ENCODE measurements around the gene CLCF1.

CLCF1 gene

DNA sequence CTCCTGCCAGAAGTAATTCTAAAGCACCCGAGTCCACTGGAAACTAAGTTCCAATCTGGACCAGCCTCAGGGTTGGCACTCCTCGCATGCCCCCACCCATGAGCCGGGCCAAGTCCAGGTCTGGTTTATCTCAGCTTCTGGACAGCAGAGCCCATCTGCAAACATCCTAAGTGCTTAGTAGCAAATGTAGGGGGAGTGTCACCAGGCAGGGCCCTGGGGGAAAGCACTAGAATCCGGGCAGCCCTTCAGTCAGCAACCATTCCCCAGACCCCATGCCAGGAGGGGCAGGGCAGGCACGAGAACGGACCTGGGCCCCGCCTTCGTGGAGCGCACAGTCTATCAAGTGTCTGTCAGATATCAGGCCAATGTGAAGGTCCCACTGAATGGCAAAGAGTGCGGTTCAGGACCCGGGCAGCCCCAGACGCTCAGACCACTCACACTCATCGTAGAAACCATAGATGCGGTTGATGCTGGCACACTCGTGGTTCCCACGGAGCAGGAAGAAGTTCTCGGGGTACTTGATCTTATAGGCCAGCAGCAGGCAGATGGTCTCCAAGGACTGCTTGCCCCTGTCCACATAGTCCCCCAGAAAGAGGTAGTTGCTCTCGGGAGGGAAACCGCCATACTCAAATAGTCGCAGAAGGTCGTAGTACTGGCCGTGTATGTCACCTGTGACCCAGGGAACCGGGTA is 27.0 kb upstream of the CLCF1 start:
- TF ChIP-seq, protein P1, sequence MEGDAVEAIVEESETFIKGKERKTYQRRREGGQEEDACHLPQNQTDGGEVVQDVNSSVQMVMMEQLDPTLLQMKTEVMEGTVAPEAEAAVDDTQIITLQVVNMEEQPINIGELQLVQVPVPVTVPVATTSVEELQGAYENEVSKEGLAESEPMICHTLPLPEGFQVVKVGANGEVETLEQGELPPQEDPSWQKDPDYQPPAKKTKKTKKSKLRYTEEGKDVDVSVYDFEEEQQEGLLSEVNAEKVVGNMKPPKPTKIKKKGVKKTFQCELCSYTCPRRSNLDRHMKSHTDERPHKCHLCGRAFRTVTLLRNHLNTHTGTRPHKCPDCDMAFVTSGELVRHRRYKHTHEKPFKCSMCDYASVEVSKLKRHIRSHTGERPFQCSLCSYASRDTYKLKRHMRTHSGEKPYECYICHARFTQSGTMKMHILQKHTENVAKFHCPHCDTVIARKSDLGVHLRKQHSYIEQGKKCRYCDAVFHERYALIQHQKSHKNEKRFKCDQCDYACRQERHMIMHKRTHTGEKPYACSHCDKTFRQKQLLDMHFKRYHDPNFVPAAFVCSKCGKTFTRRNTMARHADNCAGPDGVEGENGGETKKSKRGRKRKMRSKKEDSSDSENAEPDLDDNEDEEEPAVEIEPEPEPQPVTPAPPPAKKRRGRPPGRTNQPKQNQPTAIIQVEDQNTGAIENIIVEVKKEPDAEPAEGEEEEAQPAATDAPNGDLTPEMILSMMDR (IDR thresholded peaks at IDR 0.05): no peak

DNA sequence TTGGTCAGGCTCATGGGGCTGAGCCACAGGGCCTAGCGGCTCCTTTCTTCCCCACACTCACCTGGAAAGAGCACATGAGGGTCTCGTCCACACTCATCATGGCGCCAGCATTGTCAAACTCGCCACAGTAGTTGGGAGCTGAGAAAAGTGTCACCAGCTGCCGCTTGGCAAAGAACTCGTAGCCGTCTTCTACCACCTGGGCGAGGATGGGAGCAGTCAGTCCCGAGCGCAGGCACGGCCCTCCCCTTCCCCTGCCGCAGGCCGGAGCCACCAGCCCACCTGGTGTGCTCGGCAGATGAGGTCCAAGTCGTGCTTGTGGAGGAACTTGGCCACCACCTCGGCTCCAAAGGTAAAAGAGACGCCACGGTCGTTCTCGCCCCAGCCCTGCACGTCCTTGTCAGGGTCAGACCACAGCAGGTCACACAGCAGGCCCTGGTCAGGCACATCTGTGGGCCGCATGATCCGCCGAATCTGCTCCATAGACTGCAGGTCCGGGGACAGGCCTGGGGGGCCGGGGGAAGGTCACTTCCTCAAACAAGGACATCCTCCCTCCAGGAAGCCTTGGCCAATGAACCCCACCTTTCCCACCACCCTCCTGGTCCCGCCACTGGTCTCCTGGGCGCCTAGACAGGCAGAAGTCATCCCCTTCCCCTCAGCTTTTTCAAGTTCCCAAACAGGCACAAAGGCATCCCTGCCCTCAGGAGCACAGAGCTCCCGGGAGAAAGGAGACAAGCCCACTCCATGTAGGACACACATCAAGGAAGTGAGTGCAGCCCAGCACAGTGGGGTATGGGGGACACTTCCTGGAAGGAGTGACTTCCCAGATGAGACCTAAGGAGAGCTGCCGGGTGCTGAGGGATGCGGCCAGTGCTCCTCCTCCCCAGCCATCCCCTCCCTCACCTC is 25.5 kb upstream of the CLCF1 start:
- TF ChIP-seq, protein P1 (IDR thresholded peaks at IDR 0.05): no peak

DNA sequence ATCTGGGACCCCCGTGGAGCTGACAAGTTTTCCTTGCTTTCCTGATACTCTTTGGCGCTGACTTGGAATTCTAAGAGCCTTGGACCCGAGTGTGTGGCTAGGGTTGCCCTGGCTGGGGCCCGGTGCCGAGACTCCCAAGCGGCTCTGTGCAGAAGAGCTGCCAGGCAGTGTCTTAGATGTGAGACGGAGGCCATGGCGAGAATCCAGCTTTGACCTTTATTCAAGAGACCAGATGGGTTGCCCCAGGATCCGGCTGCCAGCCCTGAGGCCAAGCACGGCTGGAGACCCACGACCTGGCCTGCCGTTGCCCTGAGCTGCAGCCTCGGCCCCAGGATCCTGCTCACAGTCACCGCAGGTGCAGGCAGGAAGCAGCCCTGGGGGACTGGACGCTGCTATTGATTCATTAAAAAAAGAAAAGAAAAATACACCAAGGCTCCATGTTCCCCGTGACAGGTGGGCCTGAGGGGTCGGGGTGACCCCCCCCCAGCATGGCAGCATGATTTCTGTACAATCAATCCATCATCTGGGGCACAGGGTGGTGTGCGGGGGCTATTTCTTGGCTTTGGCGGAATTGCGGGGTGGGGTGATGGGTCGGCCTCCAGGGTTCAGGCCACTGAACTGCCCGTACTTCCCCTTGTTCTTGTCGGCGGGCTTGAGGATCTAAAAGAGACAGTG is 24.7 kb upstream of the CLCF1 start:
- TF ChIP-seq, protein P1 (IDR thresholded peaks at IDR 0.05): no peak

DNA sequence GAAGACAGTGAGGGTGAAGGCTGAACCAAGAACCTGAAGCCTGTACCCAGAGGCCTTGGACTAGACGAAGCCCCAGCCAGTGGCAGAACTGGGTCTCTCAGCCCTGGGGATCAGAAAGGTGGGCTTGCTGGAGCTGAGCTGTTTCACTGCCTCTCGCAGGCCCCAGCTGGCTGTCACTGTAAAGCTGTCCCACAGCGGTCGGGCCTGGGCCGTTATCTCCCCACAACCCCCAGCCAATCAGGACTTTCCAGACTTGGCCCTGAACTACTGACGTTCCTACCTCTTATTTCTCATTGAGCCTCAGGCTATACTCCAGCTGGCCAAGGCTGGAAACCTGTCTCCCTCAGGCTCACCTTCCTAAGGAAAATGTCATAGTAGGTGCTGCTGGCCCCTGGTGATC is 24.1 kb upstream of the CLCF1 start:
- TF ChIP-seq, protein P1 (IDR thresholded peaks at IDR 0.05): no peak

DNA sequence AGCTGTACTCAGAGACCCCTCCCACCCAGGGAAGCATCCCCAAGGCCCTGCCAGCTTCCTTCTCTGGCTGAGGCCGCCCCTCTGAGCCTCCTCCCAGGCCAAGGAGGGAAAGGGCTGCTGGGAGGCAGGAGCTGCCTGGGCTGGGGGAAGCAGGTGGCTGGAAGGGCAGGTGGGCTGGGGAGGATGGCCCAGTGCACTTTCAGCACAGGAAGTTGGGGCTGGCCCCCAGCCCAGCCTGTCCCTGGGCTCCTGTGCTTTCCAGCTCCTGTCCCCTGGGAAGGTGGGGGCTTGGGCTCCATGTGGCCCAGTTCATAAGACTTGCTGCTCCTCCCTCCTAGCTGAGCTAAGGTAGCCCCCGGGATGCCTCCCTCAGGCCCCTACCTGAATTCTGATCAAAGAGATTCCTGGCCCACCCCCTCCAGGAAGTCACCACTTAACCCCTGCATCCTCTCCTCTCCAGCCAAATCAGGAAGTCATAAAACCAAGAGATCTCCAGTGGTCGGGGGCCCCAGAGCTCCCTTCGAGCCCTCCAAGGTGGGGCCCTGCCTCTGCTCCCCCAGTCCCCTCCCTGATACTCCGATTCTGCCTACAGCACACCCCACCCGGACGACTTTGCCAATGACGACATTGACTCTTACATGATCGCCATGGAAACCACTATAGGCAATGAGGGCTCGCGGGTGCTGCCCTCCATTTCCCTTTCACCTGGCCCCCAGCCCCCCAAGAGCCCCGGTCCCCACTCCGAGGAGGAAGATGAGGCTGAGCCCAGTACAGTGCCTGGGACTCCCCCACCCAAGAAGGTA is 23.4 kb upstream of the CLCF1 start:
- TF ChIP-seq, protein P1 (IDR thresholded peaks at IDR 0.05): no peak

DNA sequence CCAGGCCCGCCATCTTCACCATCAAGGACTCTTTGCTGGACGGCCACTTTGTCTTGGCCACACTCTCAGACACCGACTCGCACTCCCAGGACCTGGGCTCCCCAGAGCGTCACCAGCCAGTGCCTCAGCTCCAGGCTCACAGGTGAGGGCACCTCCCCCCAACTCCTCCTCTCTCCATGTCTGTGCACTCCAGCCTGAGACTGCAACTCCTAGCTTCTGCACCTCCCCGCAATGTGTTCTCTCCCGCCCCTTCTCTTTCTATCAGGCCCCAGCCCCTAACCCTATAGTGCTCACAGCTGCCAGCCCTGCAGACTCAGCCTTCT is 22.8 kb upstream of the CLCF1 start:
- TF ChIP-seq, protein P1 (IDR thresholded peaks at IDR 0.05): no peak

Data from LNCAP (cell line).